Measurements from ENCODE around the gene C10orf90. TPM values are rescaled to one million over a fixed set of nuclear protein-coding genes. Genes with fewer than 3 reads are reported as not detected.
"Not testable (repeated sequence)": the region's sequence is repeated elsewhere in the genome, so short reads cannot be mapped to it uniquely, and the experiment has no call there.

C10orf90 gene
- total RNA-seq, 2 donors from 2014 or later: 0.19 to 0.26 TPM

DNA sequence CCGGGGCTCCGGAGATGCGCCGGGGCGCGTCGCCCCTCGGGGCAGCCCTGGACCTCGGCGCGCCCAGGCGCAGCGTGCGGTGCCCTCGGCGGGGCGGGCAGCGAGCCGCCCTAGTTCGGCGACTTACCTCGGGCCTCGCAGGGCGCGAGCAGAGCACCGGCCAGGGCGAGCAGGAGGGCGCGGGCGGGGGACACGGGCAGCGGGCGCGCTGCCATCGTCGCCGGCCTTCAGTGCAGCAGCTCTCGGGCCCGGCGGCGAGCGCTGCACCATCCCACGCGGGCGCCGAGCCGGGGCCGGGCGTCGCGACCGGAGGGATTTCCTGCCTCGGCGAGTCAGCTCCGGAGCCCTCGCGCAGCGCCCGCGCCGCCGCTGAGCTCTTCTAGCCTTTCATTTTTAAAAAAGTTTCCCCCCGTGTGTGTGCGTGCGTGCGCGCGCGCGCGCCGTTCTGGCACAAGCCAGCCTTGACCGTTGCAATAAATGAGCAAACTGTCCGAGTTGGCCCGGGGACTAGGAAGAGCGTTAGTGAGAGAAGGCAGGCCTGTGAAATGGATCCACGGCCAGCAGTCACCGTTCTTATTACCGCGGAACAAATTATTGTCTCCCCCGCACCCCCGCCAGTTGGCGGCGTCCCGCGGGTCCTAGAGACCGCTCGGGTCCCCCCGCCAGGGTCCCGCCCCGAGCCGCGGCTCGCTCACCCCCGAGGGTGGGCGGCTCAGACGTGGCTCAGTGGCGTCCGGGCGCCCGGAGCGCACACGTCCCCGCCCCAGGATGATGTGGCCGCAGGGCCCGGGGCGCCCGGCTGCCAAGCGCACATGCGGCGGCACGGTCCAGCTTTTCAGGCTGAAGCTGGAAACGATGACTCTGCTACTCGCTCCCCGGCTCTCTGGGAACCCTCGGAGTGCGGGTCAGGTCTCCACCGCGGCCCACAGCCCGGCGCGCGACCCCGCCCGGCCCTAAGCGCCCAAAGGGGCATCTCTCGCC is 282.3 kb downstream of the C10orf90 start, which contains the start of gene ADAM12:
TSS of gene ADAM12 (minus strand) at position 547 of the 981 bp plus-strand sequence. CDS start at position 215, 332 bp downstream.
- H3K9me3 Mint-ChIP-seq: peaks cover 4% of the 10 kb centered on the region
- peaks cover 8% of the 10 kb centered on the region for H3K36me3 Mint-ChIP-seq (ENCODE audit: low read depth)
- peak within 1 kb of the TSS; percentile 86 for H3K27ac Mint-ChIP-seq
- H3K4me1 Mint-ChIP-seq: peaks cover 12% of the 10 kb centered on the region
- H3K4me3 Mint-ChIP-seq: peak within 1 kb of the TSS; percentile 89
- peaks cover 17% of the 10 kb centered on the region for H3K27me3 Mint-ChIP-seq
- ATAC-seq (replicated peaks): peak; percentile 43

DNA sequence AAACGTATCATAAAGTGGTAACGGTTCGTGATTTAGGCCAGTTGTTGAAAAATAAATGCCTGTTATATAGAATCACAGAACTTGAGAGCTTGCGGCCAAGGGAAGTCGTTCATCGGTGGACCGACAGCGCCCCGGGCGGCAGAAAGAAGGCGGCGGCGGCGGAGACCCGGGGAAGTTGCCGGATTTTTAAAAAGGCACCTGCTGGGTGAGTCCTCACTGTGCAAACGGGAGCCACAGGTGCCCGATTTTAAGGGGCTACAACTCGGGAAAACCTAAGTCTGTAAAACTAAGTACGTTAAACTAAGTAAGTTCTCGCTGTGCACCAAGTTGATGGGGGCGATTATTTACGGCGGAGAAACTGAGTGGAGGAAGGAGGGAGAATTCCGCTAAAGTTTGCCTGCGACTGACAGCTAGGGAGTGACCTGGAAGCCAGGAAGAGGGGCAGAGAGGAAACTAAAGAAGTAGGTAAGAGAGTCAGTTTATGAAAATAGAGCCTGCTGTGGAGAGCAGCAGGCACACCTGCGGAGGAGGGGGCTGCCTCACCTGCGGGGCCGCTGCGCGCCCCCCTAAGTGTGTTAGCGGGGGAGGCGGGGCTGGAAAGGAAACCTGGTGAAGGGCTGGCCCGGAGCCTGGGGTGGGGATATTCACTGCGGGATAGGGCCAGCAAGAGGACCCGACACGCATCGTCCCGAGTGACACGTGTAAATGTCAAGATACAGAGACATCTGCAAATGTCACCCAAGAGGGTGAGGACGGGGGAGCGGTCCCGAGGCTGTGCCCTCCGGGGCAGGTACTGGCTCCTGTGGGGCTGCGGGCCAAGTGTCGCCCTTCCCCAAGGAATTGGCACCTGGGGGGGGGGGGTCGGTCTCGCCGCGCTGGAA is 283.2 kb downstream of the C10orf90 start:
- peak; percentile 49 for ATAC-seq (replicated peaks)
- H3K27ac Mint-ChIP-seq: peak overlapping the region; percentile 86

DNA sequence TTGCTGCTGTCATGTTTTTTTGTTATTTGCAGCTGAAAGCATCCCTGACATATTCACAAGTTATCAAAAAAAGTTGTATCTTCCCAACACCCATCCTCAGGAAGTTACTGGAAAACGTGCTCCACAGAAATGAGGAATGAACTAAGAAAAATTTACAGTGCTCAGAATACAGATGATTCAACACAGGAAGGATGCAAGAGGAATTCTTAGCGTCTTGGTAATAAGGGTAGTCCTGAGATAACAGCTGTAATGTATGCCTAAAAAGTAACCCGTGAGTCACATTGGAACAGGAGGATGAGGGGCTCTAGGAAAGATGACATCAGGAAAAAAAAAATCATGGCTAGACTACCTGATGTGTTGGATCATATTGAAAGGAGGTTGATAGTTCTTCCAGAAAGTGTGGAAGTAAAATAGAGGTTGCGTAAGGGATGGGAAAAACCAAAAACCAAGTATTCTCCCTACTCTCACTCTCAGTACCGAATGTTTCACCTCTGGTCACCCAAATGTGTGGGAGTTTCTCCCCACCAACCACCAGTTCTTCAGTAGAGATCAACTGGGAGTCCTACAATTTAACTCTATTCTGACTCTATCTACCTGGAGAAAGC is 286.1 kb downstream of the C10orf90 start:
- Mint-ChIP-seq H3K4me3 (no peak overlapping the region), H3K9me3 (peaks cover 4% of the 10 kb centered on the region), H3K27me3 (peaks cover 17% of the 10 kb centered on the region), H3K4me1 (peaks cover 7% of the 10 kb centered on the region), H3K36me3 (ENCODE audit: low read depth) (peaks cover 8% of the 10 kb centered on the region), H3K27ac (no peak overlapping the region)
- ATAC-seq (replicated peaks): no peak

More for the DNA sequence above, 283.2 kb downstream of the C10orf90 start:
- peaks cover 8% of the 10 kb centered on the region for H3K36me3 Mint-ChIP-seq (ENCODE audit: low read depth)
- peaks cover 17% of the 10 kb centered on the region for H3K27me3 Mint-ChIP-seq
- peaks cover 4% of the 10 kb centered on the region for H3K9me3 Mint-ChIP-seq
- peak overlapping the region; percentile 89 for H3K4me3 Mint-ChIP-seq
- peaks cover 12% of the 10 kb centered on the region for H3K4me1 Mint-ChIP-seq

DNA sequence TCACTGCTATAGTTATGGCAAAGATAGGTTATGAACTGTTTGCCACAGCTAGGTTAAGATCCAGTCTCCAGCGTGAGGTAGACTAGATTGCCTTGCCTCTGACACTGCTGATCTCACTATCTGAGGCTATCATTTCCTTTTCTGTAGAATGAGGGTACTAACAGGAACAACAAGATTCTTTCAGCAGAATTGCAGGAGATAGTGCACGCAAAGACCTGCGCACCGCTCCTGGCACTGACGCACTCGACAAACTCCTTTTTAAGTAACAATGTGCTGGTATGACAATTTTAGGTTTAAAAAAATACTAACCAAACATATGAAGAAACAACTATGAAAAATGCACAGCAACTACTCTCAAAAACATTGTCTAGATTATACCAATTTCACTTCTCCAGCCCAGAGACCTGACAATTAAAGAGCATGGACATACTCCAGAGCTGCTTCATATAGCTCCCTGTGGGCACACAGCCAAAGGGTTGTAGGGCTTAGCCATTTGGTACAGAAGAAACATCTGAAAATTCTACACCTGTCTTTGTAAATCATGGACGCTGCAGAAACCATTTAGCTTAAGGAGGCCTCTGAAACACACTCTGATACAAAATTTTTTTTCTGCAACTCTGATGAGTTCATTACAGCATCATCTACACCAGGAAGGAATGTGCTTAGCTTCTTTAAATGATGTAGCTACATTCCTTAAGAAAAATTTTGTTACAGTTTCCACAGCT is 290.0 kb downstream of the C10orf90 start:
- peaks cover 4% of the 10 kb centered on the region for H3K9me3 Mint-ChIP-seq
- no peaks in the 10 kb centered on the region for H3K4me1 Mint-ChIP-seq
- H3K36me3 Mint-ChIP-seq (ENCODE audit: low read depth): no peaks in the 10 kb centered on the region
- peaks cover under 1% of the 10 kb centered on the region for H3K27me3 Mint-ChIP-seq
- no peak for ATAC-seq (replicated peaks)
- H3K4me3 Mint-ChIP-seq: no peak overlapping the region
- H3K27ac Mint-ChIP-seq: no peak overlapping the region

DNA sequence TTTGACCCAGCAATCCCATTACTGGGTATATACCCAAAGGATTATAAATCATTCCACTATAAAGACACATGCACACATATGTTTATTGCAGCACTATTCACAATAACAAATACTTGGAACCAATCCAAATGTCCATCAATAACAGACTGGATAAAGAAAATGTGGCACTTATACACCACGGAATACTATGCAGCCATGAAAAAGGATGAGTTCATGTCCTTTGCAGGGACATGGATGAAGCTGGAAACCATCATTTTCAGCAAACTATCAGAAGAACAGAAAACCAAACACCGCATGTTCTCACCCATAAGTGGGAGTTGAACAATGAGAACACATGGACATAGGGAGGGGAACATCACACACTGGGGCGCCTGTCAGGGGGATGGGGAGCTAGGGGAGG is 291.3 kb downstream of the C10orf90 start:
- not testable (repeated sequence) for H3K36me3 Mint-ChIP-seq (ENCODE audit: low read depth); H3K4me3 Mint-ChIP-seq; H3K9me3 Mint-ChIP-seq; H3K4me1 Mint-ChIP-seq; H3K27me3 Mint-ChIP-seq; H3K27ac Mint-ChIP-seq; ATAC-seq (replicated peaks)

DNA sequence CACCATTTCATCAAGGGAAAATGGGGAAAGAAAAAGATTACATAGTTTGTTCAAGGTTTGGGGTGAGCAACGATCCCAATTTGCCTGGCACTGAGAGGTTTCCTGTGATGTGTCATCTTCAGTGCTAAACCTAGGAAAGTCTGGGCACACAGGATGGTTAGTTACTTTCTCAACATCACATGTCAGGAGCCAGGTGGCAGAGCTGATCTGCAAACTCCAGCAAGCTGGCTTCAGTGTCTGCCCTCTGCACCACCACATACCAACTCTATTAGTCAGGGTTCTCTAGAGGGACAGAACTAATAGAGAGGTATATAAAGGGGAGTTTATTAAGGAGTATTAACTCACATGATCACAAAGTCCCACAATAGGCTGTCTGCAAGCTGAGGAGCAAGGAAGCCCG is 293.5 kb downstream of the C10orf90 start:
- no peak for ATAC-seq (replicated peaks)
- Mint-ChIP-seq H3K27me3 (no peaks in the 10 kb centered on the region), H3K36me3 (ENCODE audit: low read depth) (no peaks in the 10 kb centered on the region), H3K27ac (no peak overlapping the region), H3K4me3 (no peak overlapping the region), H3K9me3 (peaks cover 8% of the 10 kb centered on the region), H3K4me1 (no peaks in the 10 kb centered on the region)

DNA sequence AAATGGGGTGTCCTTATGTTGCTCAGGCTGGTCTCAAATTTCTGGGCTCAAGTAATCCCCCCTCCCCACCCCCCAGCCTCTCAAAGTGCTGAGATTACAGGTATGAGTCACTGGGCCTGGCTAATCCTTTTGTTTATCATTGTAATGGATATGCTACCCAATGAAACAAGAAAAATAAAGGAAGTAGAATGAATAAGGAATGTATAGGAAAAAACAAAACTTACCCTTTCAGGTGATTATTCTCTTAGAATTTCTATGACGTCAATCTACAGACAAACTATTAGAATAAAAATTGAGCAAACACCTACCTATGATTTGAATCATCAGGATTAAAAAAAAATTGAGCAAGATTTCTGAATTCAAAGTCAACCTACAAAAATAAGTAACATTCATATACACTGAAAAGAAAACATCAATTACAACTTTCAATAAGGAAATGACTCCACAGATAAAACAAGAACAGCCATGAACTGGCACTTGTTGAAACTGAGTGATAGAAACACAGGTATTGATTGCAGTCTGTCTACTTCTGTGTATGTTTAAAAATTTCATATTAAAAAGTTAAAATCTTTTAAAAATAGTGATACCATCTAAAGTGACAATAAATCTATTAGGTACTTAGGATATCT is 294.5 kb downstream of the C10orf90 start:
- H3K9me3 Mint-ChIP-seq: peaks cover 8% of the 10 kb centered on the region
- ATAC-seq (replicated peaks): peak; percentile 44
- no peak overlapping the region for H3K27ac Mint-ChIP-seq
- no peaks in the 10 kb centered on the region for H3K27me3 Mint-ChIP-seq
- H3K4me1 Mint-ChIP-seq: no peaks in the 10 kb centered on the region
- no peak overlapping the region for H3K4me3 Mint-ChIP-seq
- no peaks in the 10 kb centered on the region for H3K36me3 Mint-ChIP-seq (ENCODE audit: low read depth)

DNA sequence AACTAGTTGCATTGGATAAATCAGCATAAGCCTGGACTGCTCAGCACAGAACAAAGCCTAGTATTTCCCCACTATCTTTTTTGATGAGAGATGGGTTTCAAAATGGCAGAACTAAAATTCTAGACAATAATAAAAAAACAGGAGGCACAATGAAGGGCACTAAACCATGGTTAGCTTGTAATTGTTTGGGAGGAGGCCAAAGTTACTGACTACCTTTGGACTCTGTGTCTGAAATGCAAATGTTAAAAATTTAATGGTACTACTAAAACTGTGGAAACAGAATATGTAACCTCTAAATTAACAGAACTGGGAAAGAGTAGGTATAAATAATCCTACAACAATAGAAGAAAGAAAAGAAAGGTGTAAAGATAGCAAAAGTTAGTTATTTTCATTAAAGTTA is 295.2 kb downstream of the C10orf90 start:
- Mint-ChIP-seq H3K9me3 (peaks cover 8% of the 10 kb centered on the region), H3K4me1 (no peaks in the 10 kb centered on the region), H3K27ac (no peak overlapping the region), H3K36me3 (ENCODE audit: low read depth) (no peaks in the 10 kb centered on the region), H3K27me3 (no peaks in the 10 kb centered on the region), H3K4me3 (no peak overlapping the region)
- ATAC-seq (replicated peaks): no peak

Other genes starting within 250 kb of the C10orf90 start
- gene DOCK1, start 234.7 kb upstream of the C10orf90 start, total RNA-seq: under 1 TPM; 0.34 to 0.67 TPM

All from activated T-helper 17 cell treated with anti-CD3 and anti-CD28 coated beads, Interleukin-2, amount 50 U/mL, for 72 hours (primary cell).